Myocyte (in vitro differentiated cells): Measurements from ENCODE around the gene TBC1D22A. TPM values are rescaled to one million over a fixed set of nuclear protein-coding genes. Genes with fewer than 3 reads are reported as not detected.
A peak's percentile ranks its signal among the peaks of the same experiment; 100 is the strongest.
"Not testable (repeated sequence)": the region's sequence is repeated elsewhere in the genome, so short reads cannot be mapped to it uniquely, and the experiment has no call there.

ENCODE experiments used
- DNase-seq: peaks from one replicate; pipeline ENCODE4 v3.0.0-alpha.2; 2012; ENCODE audit warnings: low read depth
- total RNA-seq: library from RNA; depleted of rRNA; stranded (reverse); fragments of >200 nt; gene quantifications from 2 replicates; pipeline ENCODE4 v1.2.3, GENCODE V29; 2014

TBC1D22A gene
- total RNA-seq, 1 donor from 2014 or later, result 15.9 TPM

DNA sequence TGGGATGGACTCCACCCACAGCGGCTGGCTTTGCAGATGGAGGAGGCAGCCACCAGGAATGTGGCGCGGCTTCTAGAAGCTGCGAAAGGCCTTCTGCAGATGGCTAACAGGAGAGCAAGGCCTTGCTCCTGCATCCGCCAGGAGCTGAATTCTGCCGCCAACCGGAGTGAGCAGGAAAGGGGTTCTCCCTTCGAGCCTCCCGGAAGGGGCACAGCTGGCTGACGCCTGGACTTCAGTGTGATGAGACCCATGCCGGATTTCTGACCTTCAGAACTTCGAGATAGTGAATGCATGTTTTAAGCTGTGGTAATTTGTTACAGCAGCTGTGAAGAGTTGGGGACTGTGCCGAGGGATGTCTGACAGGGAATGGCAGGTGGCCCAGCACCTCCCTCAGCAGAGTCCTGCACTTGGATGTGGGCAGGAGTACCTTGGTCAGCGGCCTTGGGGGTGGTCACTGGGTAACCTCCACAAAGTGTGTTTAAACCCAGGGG, 7.7 kb downstream of the TBC1D22A start:
- peak; percentile 90 for DNase-seq

- no peak for DNase-seq
Observed at GRCh38 chr22:46770726-46771125, 8.3 kb downstream of the TBC1D22A start.

DNA sequence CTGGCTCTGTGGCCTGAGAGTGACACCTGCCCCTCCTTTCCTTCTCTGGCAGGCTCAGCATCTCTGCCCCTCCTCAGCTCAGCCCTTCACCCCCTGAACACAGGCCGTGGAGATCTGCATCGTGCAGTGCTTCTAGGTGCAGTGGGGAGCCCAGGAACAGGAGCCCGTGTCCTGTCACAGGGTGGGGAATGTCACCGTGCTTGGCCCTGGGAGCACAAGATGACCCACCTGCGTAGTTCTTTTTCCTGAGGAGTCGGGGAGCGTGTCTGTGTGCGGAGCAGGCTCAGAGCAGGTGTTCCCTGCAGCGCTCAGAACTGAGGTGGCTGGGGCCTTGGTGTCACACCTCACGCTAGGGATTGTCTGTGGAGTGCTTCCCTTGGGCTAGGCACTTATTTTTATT, 10.6 kb downstream of the TBC1D22A start:
- no peak for DNase-seq

DNA sequence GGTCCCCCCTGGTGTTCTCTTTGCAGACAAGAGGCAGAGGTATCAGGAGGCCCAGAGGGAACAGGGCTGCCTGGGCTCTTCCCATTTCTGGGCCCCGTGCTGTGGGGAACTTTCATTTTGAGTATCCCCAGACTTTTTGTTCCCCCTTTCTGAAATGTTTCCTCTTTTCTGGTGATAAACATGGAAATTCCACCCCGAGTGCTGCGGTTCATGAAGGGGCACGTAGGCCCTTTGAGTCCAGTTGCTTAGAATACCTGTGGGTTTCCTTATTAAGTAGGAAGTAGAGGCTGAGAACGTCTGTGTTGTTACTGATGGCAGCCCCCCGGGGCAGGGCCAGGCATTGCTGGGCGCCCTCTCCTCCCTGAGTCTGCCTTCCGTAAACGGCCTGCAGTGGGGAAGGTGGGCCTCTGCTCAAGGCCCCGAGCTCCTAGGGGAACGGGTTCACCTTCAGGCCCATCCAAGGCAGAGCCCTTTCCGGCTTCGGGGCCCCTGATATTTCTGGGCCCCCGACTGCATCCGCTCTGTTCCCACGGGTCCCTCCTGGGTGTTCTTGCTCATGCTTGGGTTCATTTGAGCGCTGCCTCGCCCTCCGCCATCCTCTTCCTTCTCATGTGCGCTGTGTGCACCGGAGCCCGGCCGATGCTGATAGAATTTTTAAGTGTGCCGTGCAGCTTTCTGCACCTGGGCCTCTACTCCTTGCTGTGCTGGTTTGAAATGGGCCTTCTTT, 12.0 kb downstream of the TBC1D22A start:
- no peak for DNase-seq

DNA sequence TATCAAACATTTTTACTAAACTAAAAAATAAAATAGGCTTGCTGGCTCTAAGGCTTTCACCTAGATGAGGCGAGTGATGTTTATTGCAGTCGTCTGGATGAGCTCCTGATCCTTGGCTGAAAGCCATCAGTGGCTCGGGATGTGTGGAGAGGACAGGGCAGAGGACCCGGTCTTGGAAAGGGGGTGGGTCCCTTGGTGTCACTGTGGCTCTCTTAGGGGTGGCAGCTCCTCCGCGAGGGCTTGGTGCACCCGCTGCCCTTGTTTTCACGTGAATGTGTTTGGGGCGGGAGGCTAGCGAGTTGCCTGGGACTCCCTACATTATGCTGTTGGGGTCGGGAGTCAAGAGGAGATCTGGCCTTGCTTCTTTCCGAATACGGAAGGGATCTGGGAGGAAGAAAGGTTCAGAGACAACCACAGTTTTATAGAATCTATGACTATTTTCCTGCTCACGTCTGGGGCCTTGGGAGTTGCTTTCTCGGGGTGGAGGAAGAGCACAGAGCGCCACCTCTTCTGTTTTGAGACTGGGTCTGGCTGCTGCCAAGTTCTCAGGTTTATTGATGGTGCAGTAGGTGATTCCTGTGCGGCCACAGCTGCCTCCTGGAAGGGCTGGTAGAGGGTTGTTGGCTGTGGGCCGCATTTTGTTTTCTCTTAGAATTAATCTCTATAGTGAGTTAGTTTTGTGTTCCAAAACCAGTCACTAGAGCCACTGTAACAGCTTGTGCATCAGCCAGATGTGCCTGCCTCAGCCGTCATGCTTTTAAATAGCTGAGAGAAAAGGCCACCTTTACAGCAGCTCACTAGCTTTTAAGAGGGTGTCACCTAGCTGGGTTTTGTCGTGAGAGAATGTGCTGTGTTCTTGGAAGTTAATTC, 12.8 kb downstream of the TBC1D22A start:
- no peak for DNase-seq

GRCh38 chr22:46775850-46776826, 13.7 kb downstream of the TBC1D22A start:
- DNase-seq, result no peak

- peak; percentile 29 for DNase-seq
Observed at GRCh38 chr22:46776876-46777608, 14.6 kb downstream of the TBC1D22A start.

GRCh38 chr22:46777609-46777970, 15.1 kb downstream of the TBC1D22A start:
- no peak for DNase-seq

- no peak for DNase-seq
Observed at GRCh38 chr22:46779023-46779422, 16.6 kb downstream of the TBC1D22A start.

DNA sequence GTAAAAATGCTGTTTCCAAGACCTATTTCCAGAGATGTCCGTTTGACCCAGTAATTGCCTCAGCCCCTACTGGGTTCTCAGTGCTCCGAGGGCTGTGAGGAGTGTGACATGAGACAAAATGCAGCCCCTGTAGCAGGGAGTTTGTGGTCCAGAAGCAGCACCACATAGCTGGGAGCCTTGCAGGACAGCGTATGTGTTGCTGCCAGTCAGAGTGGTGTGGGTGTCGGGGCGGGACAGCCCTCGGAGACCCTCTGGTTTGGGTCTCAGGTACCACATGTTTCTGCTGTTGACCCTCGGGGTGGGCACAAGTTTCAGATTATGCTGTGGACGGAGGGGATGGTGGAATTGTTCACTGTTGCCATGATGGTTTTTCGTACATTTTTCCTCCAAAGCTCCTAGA, 17.2 kb downstream of the TBC1D22A start:
- DNase-seq, result no peak

GRCh38 chr22:46780453-46780852, 18.0 kb downstream of the TBC1D22A start:
- no peak for DNase-seq

GRCh38 chr22:46781291-46781690, 18.8 kb downstream of the TBC1D22A start:
- no peak for DNase-seq

GRCh38 chr22:46782200-46782599, 19.8 kb downstream of the TBC1D22A start:
- DNase-seq, result not testable (repeated sequence)

- DNase-seq, result no peak
Observed at GRCh38 chr22:46783721-46784120, 21.3 kb downstream of the TBC1D22A start.

- DNase-seq, result no peak
Observed at GRCh38 chr22:46788441-46789172, 26.2 kb downstream of the TBC1D22A start.

GRCh38 chr22:46789992-46790391, 27.5 kb downstream of the TBC1D22A start:
- DNase-seq, result no peak

GRCh38 chr22:46791201-46791731, 28.8 kb downstream of the TBC1D22A start:
- DNase-seq, result peak; percentile 50

GRCh38 chr22:46792061-46792796, 29.8 kb downstream of the TBC1D22A start:
- DNase-seq, result no peak

- no peak for DNase-seq
Observed at GRCh38 chr22:46792841-46793261, 30.4 kb downstream of the TBC1D22A start.
